ENCODE data around the gene NECAB2.

Gene NECAB2

DNA sequence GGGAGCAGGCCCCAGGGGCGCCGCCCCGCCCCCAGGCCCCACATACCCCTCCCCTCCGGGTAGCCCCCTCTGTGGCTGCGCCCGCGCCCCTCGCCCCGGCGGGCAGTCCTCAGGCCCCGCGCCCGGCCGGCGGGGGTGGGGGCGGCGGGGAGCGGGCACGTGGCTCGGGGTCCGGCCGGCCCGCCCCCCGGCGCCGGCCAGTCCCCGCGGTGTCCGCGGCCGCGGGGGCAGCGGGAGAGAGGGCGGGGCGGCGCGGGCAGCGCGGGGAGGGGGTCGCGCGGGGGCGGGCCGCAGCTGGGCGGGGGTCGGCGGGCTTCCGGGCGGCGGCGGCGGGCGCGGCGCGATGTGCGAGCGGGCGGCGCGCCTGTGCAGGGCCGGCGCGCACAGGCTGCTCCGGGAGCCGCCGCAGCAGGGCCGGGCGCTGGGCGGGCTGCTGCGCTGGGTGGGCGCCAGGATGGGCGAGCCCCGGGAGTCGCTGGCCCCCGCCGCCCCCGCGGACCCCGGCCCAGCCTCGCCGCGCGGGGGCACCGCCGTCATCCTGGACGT, 335 bp downstream of the NECAB2 start:
- no peak for DNase-seq

DNA sequence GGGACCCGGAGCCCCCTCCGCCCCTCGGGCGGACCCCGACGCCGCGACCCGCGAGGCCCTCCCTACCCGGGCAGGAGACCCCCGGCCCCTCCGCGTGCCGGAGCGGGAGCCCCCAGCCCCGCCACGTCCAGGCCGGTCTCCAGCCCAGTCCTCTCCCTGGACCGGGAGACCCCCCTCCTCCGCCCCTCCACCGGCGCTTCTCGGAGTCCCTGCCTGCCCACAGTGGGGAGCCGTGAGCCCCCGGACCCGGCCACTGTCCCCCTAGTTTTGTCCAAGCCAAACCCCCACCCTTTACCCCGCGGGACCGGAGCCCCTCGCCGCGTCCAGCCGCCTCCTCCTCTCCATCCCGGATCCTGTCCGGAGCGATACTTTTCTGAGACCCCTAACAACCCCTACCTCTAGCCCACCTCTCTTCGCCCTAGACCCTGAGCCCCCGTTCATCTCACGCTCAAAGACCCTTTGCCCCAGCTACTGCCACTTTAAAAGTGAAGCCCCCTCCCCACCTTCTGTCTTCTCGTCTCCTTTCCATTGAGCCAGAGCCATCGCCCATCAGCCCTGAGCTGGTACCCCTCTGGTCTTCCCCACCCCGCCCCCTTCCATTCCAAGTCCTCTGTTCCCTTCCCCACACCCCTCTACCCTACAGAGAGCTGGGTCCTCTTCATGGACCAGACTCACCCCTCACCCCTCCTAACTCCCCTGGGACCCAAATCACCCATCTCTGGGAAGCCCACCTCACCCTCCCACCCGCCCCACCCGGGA, 1.0 kb downstream of the NECAB2 start:
- DNase-seq: no peak

DNA sequence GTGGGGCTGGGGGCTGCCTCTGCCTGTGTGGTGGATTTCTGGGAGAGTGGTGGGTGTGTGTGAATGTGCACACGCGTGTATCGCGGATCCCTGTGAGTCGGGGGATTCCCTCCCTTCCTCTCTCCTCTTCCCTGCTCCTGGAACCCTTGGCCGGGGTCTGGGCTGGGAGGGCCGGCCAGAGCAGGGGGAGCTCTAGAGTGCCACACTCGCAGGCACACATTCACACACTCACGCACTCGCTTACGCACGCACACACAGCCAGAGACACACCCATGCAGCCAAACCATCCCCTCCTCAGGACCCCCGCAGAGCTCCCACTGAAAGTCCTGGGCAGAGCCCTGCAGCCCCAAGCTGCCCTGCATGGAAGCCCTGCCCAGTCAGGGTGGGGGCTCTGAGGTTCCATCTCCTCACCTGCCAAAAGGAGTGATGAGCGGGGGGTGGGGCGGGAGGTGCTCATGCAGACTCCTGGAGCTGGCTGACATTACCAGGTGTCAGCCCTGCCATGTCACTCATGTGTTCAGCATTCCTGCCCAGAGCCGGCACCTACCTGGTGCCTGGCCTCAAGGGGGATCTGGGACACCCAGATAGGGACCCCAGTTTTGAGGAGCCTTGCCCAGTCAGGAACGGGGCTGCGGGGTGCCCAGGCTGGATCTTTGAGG, 1.9 kb downstream of the NECAB2 start:
- peak; percentile 41 for DNase-seq

DNA sequence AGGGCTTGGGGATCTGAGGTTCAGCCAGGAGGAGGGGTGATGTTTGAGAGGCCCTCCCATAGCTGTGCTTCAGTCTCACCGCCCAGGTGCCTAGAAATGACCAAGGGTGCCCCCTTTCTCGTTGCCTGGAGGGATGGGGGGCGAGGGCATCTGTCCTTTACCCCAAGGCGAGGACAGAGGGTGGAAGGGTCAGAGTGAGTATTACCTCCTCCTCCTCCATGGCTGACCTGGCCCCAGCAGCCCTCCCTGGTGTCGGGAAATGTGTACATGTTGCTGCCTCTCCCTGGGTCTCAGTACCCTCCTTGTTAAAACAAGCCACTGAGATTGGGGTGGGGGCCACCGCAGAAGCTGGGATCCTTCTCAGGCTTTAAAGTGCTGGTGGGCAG, 2.4 kb downstream of the NECAB2 start:
- peak; percentile 20 for DNase-seq

DNA sequence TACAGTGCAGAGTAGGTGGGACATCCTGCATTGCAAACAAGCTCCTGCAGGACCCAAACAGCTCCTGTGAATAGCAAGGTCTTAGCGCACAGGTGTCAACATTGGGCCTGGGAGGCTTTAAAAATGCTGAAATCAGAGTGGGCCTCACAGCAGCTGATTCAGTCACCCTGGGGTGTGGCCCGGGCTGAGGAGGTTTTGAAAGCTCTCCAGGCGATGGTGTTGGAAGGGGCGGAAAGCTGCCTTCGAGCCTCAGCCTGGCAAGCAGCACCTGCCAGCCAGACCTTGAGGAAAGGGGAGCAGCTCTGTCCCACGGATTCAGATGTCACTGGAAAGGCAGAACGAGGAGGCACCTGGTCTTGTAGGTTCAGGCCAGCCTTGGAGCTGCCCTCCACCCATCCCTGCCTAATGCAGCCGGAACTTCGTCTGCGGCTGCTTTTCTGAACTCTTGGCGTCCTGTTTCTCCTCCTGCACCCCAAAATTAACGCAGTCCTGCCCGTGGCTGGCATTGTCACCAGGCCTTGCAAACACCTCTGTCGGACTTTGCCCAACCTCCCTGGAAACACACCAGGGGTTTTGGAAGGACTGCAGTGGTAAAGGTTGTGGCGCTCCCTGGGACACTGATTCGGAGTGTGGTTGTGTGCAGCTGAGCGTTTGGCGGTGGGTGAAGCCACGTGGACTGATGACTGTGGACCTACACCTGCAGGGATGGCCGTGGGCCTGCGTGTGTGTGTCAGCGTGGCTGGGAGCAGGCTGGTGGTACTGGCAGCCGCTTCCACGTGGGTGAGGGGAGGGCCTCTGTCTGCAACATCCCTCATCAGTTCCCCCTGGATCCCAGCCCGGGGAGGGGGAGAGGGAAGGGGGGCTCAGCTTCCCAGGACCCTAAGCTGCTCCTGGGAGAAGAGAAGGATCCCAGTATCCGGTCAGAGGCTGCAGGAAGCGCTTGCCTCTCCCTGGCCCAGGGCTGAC, 3.4 kb downstream of the NECAB2 start:
- DNase-seq: peak; percentile 30

DNA sequence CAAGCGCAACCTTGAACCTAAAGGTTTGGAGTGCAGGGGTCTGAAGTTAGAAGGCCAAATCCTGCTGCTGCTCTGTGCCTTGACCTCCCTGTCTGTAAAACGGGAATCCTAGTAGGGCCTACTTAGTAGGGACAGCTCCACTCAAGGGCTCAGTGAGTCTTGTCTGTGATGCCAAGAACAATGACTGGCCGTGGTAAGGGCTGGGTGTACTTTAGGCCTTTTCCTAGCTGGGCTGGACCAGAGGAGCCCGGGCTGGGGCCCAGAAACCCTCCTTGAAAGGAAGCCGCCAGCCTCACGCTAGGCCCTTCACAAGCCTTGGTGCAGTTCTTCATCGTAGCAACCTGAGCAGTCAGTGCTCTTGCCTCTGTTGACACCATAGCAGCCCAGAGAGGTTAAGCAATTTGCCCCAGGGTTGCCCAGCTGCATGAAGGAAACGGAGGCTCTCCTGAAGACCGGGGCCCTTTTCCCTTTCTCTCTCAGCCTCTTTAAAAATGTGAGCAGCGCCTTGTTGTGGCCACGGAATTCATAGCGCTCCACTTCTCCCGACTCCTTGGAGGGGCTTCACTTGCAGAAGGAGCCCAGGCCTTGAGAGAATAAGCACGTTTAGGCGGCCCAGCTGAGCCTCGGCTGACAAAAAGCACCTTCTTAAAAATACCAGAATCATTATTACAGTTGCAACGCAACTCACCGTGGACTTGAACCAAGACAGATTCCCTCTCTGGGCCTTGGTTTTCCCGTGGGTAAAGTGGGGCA, 4.4 kb downstream of the NECAB2 start:
- peak; percentile 6 for DNase-seq

DNA sequence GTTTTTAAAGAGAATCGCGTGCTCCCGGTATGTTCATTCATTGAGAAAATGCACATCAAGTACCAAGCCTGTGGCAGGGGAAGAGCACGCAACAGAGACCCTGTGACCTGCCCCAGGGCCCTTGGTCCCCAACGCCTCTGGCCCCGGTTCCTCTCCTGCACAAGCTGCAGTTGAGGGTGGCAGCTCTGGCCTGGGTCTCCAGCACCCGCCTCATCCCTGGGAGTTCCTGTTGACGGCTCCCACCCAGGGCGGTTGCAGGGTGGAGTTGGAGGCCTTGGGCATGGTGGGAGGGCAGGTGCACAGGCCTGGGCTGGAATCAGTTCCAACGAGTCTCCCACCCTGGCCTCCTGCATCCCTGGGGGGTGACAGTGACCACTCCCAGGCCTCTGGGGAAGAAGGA, 5.0 kb downstream of the NECAB2 start:
- peak; percentile 16 for DNase-seq

DNA sequence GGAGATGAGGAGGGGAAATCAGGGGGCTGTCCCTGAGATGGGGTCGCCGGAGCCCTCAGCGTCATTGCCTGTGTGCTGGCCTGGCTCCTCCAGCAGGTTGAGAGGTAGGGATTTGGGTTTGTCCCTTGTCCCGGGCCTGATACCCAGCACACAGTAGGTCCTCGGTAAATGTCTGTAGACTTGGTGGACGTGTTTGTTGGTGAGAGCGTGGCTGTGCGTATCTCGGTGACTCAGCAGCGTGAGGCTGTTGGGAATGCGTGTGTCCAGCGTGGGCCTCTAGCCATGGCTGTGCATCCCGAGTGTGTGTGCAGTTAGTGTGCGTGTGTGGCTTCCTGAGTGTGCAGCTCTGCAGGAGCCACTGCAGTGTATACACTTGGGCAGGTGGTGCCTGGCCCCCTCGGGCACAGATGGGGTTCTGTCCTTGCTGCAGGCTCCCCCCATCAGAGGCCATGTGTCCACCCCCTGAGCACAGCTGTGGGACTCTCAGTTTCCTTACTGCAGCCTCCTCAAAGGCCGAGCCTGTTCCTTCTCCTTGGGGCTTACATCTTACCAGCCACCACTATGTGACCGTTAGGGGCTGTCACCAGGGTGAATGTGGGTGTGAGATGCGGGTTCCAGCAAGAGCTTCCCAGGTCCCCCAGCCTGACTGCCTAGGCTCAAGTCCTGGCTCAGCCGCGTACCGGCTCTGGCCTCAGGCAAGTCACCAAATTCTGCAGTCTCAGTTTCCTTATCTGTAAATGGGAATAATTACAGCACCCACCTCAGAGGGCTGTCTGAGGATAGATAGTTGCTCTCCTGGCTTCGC, 5.7 kb downstream of the NECAB2 start:
- DNase-seq: peak; percentile 18

DNA sequence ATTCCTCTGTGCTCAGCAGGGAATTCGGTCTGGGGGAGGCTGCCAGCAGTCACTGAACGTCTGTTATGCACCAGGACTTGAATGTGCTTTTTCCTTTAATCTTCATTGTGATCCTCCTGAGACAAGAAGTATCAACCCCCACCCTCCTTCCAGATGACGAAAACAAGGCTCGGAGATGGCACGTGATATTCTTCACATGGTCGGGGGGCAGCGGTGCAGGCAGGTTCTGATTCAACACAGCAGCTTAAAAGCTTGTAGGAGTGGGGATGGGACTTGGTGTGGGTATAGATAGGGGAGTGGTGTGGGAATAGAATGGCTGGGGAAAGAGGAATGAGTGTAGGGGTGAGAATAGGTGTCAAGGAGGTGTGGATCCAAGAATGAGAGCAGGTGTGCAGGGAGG, 6.4 kb downstream of the NECAB2 start:
- peak; percentile 23 for DNase-seq

DNA sequence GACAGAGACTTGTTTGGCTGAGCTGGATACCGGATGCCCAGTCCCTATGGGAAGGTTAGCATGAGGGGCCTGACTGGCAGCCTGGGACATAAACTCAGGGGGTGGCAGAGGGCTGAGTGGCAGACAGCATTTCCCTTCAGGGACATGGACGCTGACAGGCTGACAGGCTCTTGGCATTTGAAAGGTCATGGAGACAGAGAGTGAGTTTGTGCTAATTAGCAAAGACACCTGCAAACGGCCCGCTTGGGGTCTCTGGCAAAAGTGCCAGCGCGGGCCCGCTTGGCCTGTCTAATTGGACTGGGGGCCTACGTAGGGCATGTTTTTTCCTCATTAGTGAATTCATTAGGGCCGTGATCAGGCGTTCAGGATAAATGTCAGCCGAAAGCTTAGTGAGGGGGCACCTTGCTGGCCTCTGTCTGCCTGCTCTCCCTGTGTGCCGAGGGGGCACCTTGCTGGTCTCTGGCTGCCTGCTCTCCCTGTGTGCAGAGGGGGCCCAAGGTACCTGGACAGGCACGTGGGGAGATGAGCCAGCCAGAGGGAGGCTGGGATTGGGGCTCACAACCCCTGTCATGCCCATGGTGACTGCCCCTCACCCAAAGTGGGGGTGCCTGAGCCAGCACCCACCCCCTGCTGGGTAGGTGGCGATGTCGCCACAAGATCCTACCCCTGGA, 7.7 kb downstream of the NECAB2 start:
- DNase-seq: no peak

DNA sequence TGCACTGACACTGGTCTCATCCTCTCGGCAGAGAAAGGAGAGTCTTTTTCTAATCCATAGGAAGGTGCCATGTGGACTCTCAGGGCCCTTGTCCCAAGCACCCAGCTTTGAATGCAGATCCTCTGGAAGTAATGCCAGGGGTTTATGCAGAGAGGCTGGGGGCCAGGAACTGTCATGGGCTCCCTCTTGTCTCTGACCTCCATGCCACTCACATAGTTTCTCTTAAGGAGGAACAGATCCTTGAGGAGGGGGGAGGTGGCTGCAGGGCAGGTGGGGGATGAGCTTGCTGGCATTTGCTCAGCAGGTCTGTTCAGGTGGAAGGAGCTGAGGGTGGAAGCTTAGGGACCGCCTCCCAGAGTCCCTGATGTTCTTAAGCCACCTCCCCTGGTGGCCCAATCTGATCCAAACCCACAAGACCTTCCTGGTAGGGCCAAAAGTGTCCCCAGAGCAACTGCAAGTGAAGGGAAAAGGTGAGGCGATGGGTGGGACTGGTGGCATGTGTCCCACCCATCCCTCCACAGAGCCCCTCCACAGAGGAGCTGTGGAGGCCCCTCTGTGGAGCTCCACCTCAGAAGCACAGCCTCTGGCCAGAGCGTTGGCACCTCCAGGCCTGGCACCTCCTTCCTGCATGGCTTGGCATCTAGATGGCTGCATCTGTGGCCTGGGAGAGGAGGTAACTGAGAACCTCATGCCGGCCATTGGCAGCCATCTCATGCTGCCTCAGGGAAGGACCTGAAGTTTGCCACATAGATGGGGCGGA, 9.2 kb downstream of the NECAB2 start:
- no peak for DNase-seq

DNA sequence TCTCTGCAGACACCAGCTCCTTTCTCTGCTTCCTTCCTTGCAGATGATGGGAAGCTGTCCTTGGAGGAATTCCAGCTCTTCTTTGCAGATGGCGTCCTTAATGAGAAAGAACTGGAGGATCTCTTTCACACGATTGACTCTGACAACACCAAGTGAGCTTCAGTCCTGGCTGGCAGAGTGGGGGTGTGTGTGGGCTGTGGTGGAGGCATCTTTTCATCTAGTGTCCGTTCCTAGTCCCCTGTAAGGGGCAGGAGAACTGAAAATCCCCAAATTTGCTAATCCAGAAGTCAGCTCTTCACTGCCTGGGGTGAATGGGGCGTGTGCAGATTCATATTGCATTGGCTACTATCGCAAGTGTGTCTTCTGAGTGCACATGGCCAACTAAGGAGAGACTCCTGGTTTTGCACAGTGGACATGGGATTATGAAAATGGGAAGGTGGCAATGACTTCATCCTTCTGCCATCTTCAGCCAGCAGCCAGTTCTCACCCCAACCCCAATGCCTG, 10.4 kb downstream of the NECAB2 start:
- no peak for DNase-seq

DNA sequence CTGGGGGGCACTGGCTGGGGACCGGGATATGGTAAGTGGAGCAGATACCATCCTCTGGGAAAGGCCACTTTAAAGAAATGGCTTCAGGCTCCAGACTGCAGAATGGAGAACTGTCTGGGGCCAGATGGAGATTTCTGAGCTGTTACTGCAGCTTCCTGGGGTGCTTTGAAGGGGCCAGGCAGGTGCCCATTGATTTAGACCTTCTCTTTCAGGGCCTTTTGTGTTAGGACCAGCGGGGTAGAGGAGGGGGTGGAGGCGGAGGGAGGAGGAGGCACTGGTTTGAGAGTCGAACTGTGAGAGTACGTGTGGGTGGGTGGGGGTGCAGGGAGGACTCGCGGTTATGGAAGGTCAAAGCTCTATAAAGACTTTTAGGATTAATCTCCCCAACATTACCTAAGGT, 11.4 kb downstream of the NECAB2 start:
- no peak for DNase-seq

DNA sequence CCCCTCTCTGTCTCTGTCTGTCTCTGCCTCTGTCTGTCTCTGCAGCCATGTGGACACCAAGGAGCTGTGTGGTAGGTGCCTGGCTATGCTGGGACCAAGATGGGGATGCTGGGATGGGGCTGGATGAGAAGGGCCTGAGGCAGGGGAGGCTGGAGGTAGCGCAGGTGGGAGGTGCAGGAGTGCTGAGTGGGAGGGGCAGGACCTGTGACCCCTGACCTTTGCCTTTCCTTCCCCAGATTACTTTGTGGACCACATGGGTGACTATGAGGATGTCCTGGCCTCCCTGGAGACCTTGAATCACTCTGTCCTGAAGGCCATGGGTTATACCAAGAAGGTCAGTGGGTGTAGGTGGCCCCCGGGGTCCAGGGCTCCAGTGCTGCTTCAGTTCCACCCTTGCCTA, 12.8 kb downstream of the NECAB2 start:
- DNase-seq: no peak

DNA sequence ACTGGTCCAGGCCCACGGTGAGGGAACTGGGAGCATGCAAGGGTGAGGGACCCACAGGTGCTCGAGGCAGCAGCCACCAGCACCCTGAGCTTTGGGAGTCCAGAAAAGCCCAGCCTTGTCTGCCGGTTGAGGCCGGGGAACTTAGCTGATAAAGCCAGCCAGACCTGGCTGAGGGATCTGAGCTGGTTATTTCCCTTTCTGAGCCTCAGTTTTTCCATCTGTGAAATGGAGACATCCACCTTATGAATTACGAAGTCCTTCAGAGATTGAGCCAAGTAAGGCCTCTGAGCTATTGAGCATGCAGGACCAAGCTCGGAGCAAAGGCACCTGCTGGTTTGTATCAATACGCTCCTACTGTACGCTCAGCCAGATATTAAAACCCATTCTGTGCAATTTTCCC, 13.8 kb downstream of the NECAB2 start:
- DNase-seq: no peak

DNA sequence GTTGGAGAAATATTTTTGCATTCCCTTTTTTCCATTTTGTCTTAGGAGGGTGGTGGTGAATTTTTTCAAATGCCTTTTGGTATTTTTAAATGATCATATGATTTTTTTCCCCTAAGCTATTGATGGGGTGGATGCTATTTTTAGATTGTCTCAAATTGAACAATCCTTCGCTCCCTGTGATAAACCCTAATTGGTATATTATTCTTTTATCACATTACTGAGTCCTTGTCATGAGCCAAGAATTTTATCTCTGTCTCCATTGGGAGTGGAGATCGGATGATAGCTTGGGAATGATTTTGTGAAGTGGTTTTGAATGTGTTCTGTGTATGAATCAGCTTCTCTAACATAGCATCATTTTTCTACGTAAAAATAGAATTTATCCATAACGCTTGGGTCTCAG, 15.4 kb downstream of the NECAB2 start:
- DNase-seq: no peak

DNA sequence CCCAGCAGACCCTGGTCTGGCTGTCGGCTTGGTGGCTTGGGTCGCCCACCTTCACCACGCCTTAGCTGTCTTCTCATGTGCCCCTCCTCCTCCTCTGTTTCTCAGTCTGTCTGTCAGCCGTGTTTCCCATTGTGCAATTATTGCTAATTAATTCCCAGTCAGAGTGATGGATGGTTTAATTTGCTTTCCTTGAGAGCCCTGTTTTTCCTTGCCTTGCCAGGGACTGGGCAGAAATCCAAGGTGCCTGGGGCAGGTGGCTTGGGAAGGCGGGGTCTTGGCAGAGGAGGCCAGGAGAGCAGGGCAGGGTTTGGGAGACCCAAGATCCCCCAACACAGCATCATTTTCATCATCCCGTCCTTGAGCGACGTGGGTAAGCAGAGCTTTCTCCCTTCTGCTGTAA, 21.3 kb downstream of the NECAB2 start:
- DNase-seq: no peak

DNA sequence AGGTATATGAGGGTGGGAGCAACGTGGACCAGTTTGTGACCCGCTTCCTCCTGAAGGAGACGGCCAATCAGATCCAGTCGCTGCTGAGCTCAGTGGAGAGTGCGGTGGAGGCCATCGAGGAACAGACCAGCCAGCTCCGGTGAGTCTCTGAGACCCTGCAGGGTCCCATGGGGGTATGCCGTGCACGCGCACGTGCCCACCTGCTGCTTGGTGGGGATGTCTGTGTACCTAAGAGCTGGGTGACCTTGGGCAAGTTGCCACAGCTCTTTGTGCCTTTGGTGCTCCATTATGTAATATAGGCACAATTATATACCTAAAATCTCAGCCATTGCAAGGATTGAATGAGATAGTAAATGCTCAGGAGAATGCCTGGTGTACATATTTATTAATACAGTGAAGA, 22.4 kb downstream of the NECAB2 start:
- DNase-seq: no peak

DNA sequence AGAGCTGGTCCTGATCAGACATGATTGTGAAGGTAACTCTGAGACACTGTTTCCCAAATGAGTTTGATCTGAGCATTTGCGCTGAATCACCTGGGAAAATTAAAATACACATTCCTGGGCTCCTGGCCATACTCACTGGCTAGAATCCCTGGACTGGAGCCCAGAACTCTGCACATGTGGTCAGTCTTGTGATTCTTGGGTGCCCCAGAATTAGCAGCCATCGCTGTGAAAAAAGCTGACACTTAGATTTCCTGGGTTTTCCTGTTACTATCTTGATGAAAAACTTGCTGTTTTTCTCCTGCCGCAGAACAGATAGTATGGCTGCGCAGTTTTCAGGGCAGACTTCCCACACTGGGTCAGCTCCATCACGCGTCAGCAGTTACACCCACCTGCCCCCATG, 24.6 kb downstream of the NECAB2 start:
- no peak for DNase-seq

DNA sequence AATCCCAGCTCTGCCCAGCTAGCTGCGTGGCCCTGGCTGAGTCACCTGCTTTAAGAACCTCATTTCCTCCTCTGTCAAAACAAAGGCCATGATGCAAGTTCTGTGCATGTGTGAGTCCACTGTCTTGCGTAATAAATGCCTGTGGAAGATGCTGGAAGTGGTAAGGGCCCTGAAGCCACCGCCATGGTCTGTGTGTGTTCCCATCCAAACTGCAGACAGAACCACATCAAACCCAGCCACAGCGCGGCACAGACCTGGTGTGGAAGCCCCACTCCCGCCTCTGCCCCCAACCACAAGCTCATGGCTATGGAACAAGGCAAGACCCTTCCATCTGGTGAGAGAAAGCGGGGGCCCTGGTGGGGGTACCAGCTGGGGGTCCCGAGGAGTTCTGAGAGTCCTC, 26.0 kb downstream of the NECAB2 start:
- DNase-seq: no peak
